Astrocyte of the cerebellum (primary cell): ENCODE data around the gene RGPD6.
"Not testable (repeated sequence)": the region's sequence is repeated elsewhere in the genome, so short reads cannot be mapped to it uniquely, and the experiment has no call there.

Experiments used
- DNase-seq: peaks from one replicate; pipeline ENCODE4 v3.0.0-alpha.2; 2011; ENCODE audit warnings: low read depth
- H3K4me3 ChIP-seq: 2 replicates; pipeline ENCODE4 v1.5.1; 2011; ENCODE audit warnings: mild to moderate bottlenecking, low read depth, low read length, moderate library complexity
- in situ Hi-C: cut with HindIII; loops from 2 replicates; pipeline ENCODE4 v1.10.0; 2017; ENCODE audit warnings: low sequenced_read_pairs

The RGPD6 gene

GRCh38 chr2:110576763-110577416 is at the start of gene RGPD6:
Gene RGPD6, minus strand, starts transcription at chr2:110577222. Its CDS starts 198 bp downstream, at chr2:110577024.
- in situ Hi-C loops, H3K4me3 ChIP-seq, DNase-seq: not testable (repeated sequence)

GRCh38 chr2:110619326-110619939 is 42.4 kb upstream of the RGPD6 start:
- DNase-seq, in situ Hi-C loops, H3K4me3 ChIP-seq: not testable (repeated sequence)

- in situ Hi-C loops, DNase-seq, H3K4me3 ChIP-seq: not testable (repeated sequence)
Observed at GRCh38 chr2:110613927-110614326, 36.9 kb upstream of the RGPD6 start.

DNA sequence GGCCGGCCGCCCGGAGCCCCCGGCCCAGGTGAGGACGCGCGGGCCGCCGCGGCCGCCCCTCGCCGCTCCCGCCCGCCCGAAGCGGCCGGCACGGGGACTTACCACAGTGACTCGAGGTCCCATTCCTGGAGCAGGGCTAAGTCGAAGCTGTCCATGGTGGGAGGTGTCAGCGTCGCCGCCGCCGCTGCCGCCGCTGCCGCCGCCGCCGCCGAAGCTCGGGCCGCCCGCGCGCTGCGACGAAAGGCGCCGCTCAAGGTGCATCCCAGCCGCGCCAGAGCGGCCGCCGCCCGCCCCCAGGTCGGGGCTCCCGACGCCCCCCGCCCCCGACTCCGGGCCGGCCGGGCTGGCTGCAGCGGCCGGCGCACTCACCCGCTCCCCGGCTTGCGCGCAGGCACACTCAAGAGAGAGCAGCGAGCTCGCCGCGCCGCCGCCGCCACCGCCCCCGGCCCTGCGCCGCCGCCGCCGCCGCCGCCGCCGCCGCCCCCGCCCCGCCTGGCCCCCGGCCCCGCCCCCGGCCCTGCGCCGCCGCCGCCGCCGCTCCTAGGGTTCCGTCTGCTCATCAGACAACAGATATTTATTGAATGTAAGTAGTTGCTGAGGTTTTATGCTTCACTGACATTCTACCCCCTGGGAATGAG is 33.7 kb upstream of the RGPD6 start:
- in situ Hi-C loops: not testable (repeated sequence)

DNA sequence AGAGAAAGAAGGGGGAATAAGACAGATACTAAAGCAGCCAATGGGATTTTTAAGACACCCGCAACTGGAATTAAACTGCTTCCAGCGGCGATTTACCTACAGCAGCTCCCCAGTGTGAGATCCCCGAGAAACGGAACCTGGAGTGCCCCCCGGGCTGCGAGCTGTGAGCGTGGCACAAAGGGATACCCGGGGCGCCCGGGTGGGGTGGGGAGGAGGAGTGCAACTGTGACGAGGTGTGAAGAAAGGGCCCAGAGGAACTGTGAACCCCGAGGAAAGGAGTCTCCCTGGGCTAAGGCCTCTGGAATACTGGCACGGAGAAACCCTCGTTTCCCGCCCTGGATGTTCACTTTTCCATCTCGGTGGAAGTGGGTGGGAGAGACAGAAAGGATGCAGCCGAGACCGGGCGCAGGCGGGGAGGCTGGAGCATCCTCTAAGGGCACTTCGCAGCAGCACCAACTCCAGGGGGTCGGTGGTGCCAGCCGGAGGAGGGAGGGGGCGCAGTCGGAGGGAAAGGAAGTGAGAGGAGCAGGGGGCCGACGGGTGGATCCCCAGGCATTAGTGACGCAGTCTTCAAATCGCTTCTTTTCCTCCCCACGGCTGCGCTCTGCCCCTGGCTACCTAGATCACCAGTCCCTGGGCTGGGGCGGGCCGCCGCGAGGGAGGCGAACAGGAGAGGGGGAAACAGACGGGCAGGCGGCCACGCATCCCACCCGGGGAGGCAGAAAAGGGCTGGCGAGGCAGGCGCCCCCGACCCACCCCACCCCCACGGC is 33.0 kb upstream of the RGPD6 start:
- DNase-seq, in situ Hi-C loops, H3K4me3 ChIP-seq: not testable (repeated sequence)

More for the DNA sequence above, 33.7 kb upstream of the RGPD6 start:
- not testable (repeated sequence) for H3K4me3 ChIP-seq, DNase-seq

DNA sequence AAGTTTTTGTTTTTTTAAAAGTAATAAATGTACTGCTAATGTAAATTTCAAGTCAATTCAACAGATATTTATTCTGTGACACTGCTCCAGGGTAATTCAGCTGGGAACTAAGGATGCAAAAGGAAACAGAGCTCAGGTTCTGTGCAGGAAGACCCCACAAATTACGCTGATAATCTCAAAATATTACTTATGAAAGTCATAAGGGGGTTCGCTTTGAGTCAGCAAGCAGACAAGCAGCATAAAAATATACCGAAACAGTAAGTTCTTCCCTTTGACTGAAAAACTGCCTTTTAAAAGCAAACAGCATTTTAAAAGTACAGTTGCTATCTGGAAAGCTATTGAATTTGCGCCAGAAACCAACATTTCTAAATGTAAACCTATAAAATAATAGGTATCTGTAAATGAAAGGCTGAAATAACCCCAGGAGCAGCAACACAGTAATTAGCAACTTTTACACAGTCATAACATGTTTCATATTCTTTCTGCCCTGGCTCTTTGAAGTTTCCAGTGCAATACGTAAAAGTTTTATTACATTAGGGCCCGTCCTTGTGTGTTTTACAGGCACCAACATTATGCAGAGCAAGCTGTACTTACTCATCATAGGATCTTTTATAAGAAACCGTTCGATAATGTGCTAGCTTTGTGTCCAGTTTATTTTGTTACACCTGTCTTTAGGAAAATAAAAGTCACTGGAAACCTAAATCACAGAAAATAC is 31.9 kb upstream of the RGPD6 start:
- in situ Hi-C loops, H3K4me3 ChIP-seq, DNase-seq: not testable (repeated sequence)

DNA sequence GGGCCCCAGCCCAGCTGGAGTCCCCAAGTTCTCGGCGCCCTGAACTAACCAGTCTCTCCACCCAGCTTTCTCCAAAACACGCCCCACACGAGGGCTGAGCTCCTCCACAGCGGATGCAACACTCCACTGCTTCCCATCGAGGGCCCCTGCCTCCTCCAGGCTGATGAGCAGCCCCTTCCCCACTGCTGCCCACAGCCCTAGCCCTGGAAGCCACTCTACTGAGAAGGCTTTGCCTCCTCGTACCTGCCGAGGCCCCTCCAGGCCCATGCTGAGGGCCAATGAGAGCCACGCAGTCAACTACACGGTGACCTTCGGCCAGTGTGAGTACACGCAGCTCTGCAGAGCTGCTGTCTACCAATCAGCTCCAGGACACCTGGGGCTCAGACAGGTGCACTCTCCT is 28.0 kb upstream of the RGPD6 start:
- in situ Hi-C loops, H3K4me3 ChIP-seq, DNase-seq: not testable (repeated sequence)

DNA sequence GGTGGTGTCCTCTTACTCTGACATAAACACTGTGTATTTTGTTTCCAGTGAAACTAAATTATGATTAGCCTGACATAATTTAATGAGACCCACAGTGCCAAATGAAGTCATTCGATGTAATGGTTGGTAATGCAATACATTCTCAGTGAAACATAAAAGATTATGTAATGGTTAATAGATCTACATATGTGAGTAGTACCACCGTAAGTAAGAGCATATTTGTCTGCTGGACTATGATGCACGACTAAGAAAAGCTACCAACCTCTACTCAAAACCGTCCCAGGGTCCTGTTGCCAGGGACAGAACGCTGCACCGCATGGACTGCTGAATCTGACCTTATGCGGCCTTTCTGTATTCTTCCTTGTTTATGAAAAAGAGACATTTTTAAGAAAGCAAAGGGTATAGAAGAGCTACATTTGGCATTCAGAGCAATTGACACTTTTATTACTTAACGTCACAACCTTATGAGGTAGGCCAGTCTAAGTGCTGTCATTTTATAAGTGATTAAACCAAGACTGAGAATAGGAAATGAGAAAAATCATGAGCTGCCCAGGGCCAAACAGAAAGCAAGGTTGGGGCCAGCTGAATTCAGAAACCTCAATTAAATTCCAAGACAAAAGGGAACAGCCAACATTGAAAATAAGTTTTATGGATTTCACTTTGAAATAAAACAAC is 27.0 kb upstream of the RGPD6 start:
- H3K4me3 ChIP-seq, in situ Hi-C loops, DNase-seq: not testable (repeated sequence)

DNA sequence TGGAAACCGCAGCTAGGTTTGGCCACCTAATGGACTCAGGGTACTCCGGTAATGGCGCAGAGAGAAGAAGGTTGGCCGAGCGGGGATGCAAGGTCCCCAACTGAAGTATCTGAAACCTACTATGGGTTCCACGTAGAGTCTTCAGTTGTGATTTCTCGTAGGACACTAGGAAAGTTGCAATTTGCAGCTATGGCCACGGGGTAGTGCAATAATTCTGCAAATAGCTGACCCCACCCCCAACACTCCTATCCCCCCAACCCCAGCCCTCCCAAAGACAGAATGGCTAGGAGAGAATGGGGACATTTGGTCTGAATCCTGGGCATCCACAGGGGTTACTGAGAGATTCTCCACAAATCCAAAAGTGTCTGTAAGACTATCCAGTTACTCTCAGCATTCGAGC is 25.1 kb upstream of the RGPD6 start:
- H3K4me3 ChIP-seq, DNase-seq, in situ Hi-C loops: not testable (repeated sequence)

DNA sequence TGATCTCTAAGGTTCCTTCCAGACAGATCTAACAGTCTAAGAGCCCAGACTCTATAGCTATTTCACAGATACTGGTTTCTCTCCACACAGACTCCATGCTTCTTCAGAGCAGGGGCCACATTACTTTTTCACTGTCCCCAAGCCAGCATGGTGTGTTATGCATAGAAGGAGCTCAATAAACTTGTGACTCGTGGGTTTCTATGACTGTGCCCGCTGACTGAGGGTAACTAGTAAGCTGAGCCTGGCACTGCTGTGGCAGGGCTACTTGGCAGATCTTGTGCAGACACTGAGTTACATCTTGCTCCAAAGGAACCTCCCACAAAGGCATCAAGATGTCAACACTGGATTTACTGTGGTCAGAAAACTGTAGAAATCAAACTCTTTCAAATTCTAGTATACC is 15.0 kb upstream of the RGPD6 start:
- in situ Hi-C loops, DNase-seq, H3K4me3 ChIP-seq: not testable (repeated sequence)

DNA sequence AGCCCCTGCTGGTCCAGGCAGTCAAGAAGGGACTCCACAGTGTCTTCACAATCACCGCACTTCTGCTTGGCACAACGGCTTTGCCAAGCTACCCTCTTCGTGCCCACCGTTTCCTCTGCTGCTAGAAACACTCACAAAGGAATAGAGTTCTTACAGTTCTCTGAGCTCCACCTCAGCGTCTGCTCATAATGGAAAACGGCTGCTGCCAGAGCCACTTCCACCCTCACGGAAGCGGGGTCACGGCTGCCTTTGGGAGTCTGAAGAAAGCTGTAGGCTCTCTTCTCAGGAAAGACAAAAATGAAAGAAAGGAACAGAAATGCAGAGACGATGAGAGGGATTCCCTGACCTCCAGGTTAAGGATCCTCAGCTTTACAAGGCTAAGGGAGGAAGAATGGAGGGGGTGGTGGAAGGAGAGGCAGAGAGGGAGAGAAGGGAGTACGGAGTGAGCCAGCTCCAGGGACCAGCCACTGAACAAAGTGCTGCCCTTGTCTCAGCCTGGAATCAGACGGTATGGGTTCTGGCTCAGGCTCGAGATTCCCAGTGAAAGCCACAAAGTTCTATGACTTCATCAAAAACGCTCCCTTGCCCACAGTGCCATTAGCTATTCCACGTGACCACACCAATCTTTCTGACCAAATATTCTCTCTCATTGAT is 12.8 kb upstream of the RGPD6 start:
- DNase-seq, H3K4me3 ChIP-seq, in situ Hi-C loops: not testable (repeated sequence)

DNA sequence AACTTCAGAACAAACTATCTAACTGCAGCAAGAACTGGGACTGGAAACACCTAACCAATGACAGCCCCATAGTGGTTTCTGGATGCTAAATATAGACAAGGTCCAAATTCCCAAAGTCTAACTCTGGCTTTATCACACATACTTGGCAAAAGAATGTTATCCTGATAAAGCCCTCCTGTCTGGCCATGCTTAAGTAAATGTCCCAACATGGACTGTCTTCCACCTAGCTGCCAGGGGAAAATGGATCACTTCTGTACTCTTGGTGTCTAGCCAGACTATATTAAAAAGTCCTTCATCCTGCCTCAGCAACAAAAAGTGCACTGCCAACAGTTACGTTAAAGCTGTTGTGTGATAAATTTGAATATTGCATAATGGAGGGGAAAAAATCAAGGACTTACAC is 11.5 kb upstream of the RGPD6 start:
- in situ Hi-C loops, DNase-seq: not testable (repeated sequence)

GRCh38 chr2:110579216-110579965 is 2.4 kb upstream of the RGPD6 start:
- in situ Hi-C loops, H3K4me3 ChIP-seq: not testable (repeated sequence)

More for the DNA sequence above, 11.5 kb upstream of the RGPD6 start:
- H3K4me3 ChIP-seq: not testable (repeated sequence)

GRCh38 chr2:110578429-110578828 is 1.4 kb upstream of the RGPD6 start:
- in situ Hi-C loops, H3K4me3 ChIP-seq, DNase-seq: not testable (repeated sequence)

More at GRCh38 chr2:110579216-110579965, 2.4 kb upstream of the RGPD6 start:
- DNase-seq: not testable (repeated sequence)

- DNase-seq, H3K4me3 ChIP-seq, in situ Hi-C loops: not testable (repeated sequence)
Observed at GRCh38 chr2:110499755-110500377, 77.2 kb downstream of the RGPD6 start.
